WTC11 (cell line): ENCODE data around the gene CNGA2.

Source experiments
- ZNF263 ChIP-seq: sonication (generic); formaldehyde crosslinking; IDR thresholded peaks from 2 replicates; pipeline ENCODE4 v1.8.1; 2022; ENCODE audit warnings: low read depth, mild to moderate bottlenecking, moderate library complexity, missing genetic modification reagents
- TF ChIP-seq, protein P1 (sequence below): fragments of 200-600 bp; IDR thresholded peaks from 2 replicates; pipeline ENCODE4 v1.8.0; 2022; ENCODE audit warnings: antibody characterized with exemption

- TF ChIP-seq, protein P1, sequence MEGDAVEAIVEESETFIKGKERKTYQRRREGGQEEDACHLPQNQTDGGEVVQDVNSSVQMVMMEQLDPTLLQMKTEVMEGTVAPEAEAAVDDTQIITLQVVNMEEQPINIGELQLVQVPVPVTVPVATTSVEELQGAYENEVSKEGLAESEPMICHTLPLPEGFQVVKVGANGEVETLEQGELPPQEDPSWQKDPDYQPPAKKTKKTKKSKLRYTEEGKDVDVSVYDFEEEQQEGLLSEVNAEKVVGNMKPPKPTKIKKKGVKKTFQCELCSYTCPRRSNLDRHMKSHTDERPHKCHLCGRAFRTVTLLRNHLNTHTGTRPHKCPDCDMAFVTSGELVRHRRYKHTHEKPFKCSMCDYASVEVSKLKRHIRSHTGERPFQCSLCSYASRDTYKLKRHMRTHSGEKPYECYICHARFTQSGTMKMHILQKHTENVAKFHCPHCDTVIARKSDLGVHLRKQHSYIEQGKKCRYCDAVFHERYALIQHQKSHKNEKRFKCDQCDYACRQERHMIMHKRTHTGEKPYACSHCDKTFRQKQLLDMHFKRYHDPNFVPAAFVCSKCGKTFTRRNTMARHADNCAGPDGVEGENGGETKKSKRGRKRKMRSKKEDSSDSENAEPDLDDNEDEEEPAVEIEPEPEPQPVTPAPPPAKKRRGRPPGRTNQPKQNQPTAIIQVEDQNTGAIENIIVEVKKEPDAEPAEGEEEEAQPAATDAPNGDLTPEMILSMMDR, result no peak
- no peak for TF ChIP-seq ZNF263
These were observed 12.0 kb downstream of the CNGA2 start for GRCh38 chrX:151746502-151746901.
